OCI-LY3 (cell line): ENCODE data around the gene FSTL4.

Experiments
- H2AFZ ChIP-seq: fragments of 200-600, 300-600 bp; shearing (Covaris generic); 2 replicates; pipeline ENCODE4 v1.6.0; 2014; ENCODE audit warnings: antibody characterized with exemption, low read depth, low read length
- H3K27ac ChIP-seq: fragments of 200-600, 300-600 bp; sonication (generic); 2 replicates; pipeline ENCODE4 v1.5.1; 2014; ENCODE audit warnings: mild to moderate bottlenecking, low read length, moderate library complexity, mixed read lengths
- H3K27me3 ChIP-seq: fragments of 200-600, 300-600 bp; sonication (generic); 2 replicates; pipeline ENCODE4 v1.6.1; 2014; ENCODE audit warnings: low read depth, low read length, mixed read lengths
- H3K36me3 ChIP-seq: fragments of 200-600, 300-600 bp; sonication (generic); replicated peaks from 2 replicates; pipeline ENCODE3; 2014; ENCODE audit warnings: low read depth, low read length, mixed read lengths
- H3K4me1 ChIP-seq: fragments of 300-600, 200-600 bp; sonication (generic); 2 replicates; pipeline ENCODE4 v1.6.1; 2014; ENCODE audit warnings: low read length, mixed read lengths
- H3K4me2 ChIP-seq: fragments of 200-600, 300-600 bp; sonication (generic); 2 replicates; pipeline ENCODE4 v1.6.1; 2014; ENCODE audit warnings: low read length, mixed read lengths
- H3K4me3 ChIP-seq: fragments of 300-600, 200-600 bp; sonication (generic); 2 replicates; pipeline ENCODE4 v1.5.1; 2014; ENCODE audit warnings: antibody characterized with exemption, mild to moderate bottlenecking, low read length, moderate library complexity
- H3K79me2 ChIP-seq: fragments of 300-600, 200-600 bp; shearing (Covaris generic); 2 replicates; pipeline ENCODE4 v1.6.1; 2014; ENCODE audit warnings: mild to moderate bottlenecking, low read length, mixed read lengths
- H3K9ac ChIP-seq: fragments of 300-600, 200-600 bp; shearing (Covaris generic); 2 replicates; pipeline ENCODE4 v1.6.0; 2014; ENCODE audit warnings: mild to moderate bottlenecking, low read length, moderate library complexity
- H3K9me3 ChIP-seq: fragments of 200-600, 300-600 bp; shearing (Covaris generic); 2 replicates; pipeline ENCODE4 v1.6.1; 2014; ENCODE audit warnings: low read length, mixed read lengths; ENCODE audit not compliant: insufficient read depth
- H4K20me1 ChIP-seq: fragments of 200-600, 300-600 bp; sonication (generic); 2 replicates; pipeline ENCODE4 v1.6.1; 2016; ENCODE audit warnings: low read length, mixed read lengths; ENCODE audit not compliant: insufficient read depth
- CTCF ChIP-seq: fragments of 200-600, 300-600 bp; sonication (generic); IDR thresholded peaks from 2 replicates; pipeline ENCODE4 v1.5.1; 2014; ENCODE audit warnings: antibody characterized with exemption, low read length, low read depth
- EZH2phosphoT487 ChIP-seq: fragments of 200-600 bp; shearing (Covaris generic); IDR thresholded peaks from 2 replicates; pipeline ENCODE4 v1.6.1; 2018; ENCODE audit warnings: antibody characterized with exemption, mixed run types, low read depth

FSTL4 gene

GRCh38 chr5:133520062-133520461, 92.3 kb downstream of the FSTL4 start:
- no peaks in the 10 kb centered on the region for H3K9me3 ChIP-seq
- H3K27me3 ChIP-seq = 0 out of 2 replicates have a peak, but pooled peaks cover 2% of the 10 kb centered on the region
- H4K20me1 ChIP-seq = no peaks in the 10 kb centered on the region
- H3K4me1 ChIP-seq = peaks cover 12% of the 10 kb centered on the region
- H2AFZ ChIP-seq = no peak overlapping the region
- H3K79me2 ChIP-seq = no peaks in the 10 kb centered on the region
- TF ChIP-seq CTCF = no peak
- no peak for TF ChIP-seq EZH2phosphoT487
- no peaks in the 10 kb centered on the region for H3K36me3 ChIP-seq
- no peak overlapping the region for H3K9ac ChIP-seq
- no peak overlapping the region for H3K27ac ChIP-seq
- no peak overlapping the region for H3K4me3 ChIP-seq
- H3K4me2 ChIP-seq = peak overlapping the region; percentile 32

- no peak overlapping the region for H3K27ac ChIP-seq
- peaks cover 12% of the 10 kb centered on the region for H3K4me1 ChIP-seq
- no peak for TF ChIP-seq CTCF
- no peak for TF ChIP-seq EZH2phosphoT487
- H3K9me3 ChIP-seq = no peaks in the 10 kb centered on the region
- H2AFZ ChIP-seq = no peak overlapping the region
- H3K79me2 ChIP-seq = no peaks in the 10 kb centered on the region
- no peak overlapping the region for H3K9ac ChIP-seq
- no peaks in the 10 kb centered on the region for H4K20me1 ChIP-seq
- H3K36me3 ChIP-seq = no peaks in the 10 kb centered on the region
- peak overlapping the region; percentile 32; the same call in 1 of the 2 replicates for H3K4me2 ChIP-seq
- no peak overlapping the region for H3K4me3 ChIP-seq
- H3K27me3 ChIP-seq = 0 out of 2 replicates have a peak, but pooled peaks cover 2% of the 10 kb centered on the region
Observed at GRCh38 chr5:133519191-133519590, 93.2 kb downstream of the FSTL4 start.

GRCh38 chr5:133514456-133514855, 97.9 kb downstream of the FSTL4 start:
- no peak overlapping the region for H3K4me2 ChIP-seq
- peaks cover 3% of the 10 kb centered on the region for H3K4me1 ChIP-seq
- H3K9ac ChIP-seq = no peak overlapping the region
- no peaks in the 10 kb centered on the region for H3K27me3 ChIP-seq
- H3K36me3 ChIP-seq = no peaks in the 10 kb centered on the region
- H4K20me1 ChIP-seq = no peaks in the 10 kb centered on the region
- no peak overlapping the region for H3K27ac ChIP-seq
- no peaks in the 10 kb centered on the region for H3K9me3 ChIP-seq
- H3K4me3 ChIP-seq = no peak overlapping the region
- TF ChIP-seq EZH2phosphoT487 (no peak), CTCF (no peak)
- no peaks in the 10 kb centered on the region for H3K79me2 ChIP-seq
- H2AFZ ChIP-seq = no peak overlapping the region

- Histone ChIP-seq H3K4me3 (no peak overlapping the region), H3K27me3 (no peaks in the 10 kb centered on the region), H3K9me3 (no peaks in the 10 kb centered on the region), H4K20me1 (no peaks in the 10 kb centered on the region), H3K36me3 (no peaks in the 10 kb centered on the region), H3K9ac (no peak overlapping the region), H3K79me2 (no peaks in the 10 kb centered on the region), H3K27ac (no peak overlapping the region), H3K4me1 (no peaks in the 10 kb centered on the region), H3K4me2 (no peak overlapping the region), H2AFZ (no peak overlapping the region)
- TF ChIP-seq CTCF = no peak
- TF ChIP-seq EZH2phosphoT487 = no peak
Observed at GRCh38 chr5:133512896-133513295, 99.4 kb downstream of the FSTL4 start.
